Activated CD4-positive, alpha-beta T cell treated with anti-CD3 and anti-CD28 coated beads, Interleukin-2, amount 10 ng/mL, durations not matched to agents 7 days and 5 days (primary cell): ENCODE results near the gene SPAG16. TPM values are rescaled to one million over a fixed set of nuclear protein-coding genes. Genes with fewer than 3 reads are reported as not detected.

Source experiments
- CTCF ChIA-PET: fragments of 350-600 bp; sonication (Branson Sonifier 250); formaldehyde crosslinking; loops from one replicate; lab custom pipeline; 2021; ENCODE audit warnings: antibody characterized with exemption; lab: Charles Lee
- POLR2A ChIA-PET: fragments of 350-600 bp; sonication (Branson Sonifier 250); formaldehyde crosslinking; loops from one replicate; lab custom pipeline; 2021; ENCODE audit warnings: antibody characterized with exemption; lab: Charles Lee
- DNase-seq: peaks from one replicate; pipeline ENCODE4 v3.0.0-alpha.2; 2020
- H3K27ac Mint-ChIP-seq: one replicate; pipeline ENCODE4 v1.8.0; 2021; ENCODE audit warnings: mild to moderate bottlenecking, moderate library complexity, mixed read lengths
- H3K27me3 Mint-ChIP-seq: one replicate; pipeline ENCODE4 v1.8.0; 2021; ENCODE audit warnings: mixed read lengths
- H3K36me3 Mint-ChIP-seq: one replicate; pipeline ENCODE4 v1.8.0; 2021; ENCODE audit warnings: low read depth, mixed read lengths
- H3K4me1 Mint-ChIP-seq: one replicate; pipeline ENCODE4 v1.8.0; 2021; ENCODE audit warnings: mixed read lengths
- H3K4me3 Mint-ChIP-seq: one replicate; pipeline ENCODE4 v1.8.0; 2021; ENCODE audit warnings: mild to moderate bottlenecking, moderate library complexity, mixed read lengths
- H3K9me3 Mint-ChIP-seq: one replicate; pipeline ENCODE4 v1.8.0; 2021; ENCODE audit warnings: mixed read lengths
- microRNA-seq: library from miRNA; unstranded; fragments of <30 nt; microRNA quantifications from one replicate; pipeline ENCODE4 v1.2.0, GENCODE V29; 2021; ENCODE audit warnings: borderline microRNAs expressed, borderline replicate concordance
- total RNA-seq, 2 experiments: library from RNA; stranded (reverse); gene quantifications; one replicate each; pipeline ENCODE4 v1.2.3, GENCODE V29; 2021

The SPAG16 gene
- total RNA-seq, 2 experiments from 2014 or later, result 10.6 to 10.7 TPM

DNA sequence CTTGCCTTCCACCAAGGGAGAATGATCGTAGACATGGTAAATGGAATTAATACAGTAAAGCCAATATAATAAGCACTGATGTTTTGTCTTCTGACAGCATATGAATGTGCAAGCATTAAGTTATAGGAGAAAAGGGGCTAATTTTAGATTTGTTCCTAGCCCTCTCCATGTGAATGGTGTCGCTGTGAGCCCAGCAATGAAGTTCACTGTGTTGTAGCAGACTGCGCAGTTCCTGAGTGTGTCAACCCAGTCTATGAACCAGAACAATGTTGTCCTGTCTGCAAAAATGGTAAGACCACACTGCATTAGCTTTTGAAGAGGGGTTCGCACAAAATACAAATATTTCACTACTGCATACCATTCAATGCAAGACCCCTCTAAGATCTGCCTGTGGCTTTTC, 1152.2 kb downstream of the SPAG16 start:
- no peak overlapping the region for H3K4me3 Mint-ChIP-seq
- DNase-seq, result no peak
- no peaks in the 10 kb centered on the region for H3K36me3 Mint-ChIP-seq
- H3K9me3 Mint-ChIP-seq, result no peaks in the 10 kb centered on the region
- CTCF ChIA-PET, result no interaction called here
- no peaks in the 10 kb centered on the region for H3K27me3 Mint-ChIP-seq
- no peak overlapping the region for H3K27ac Mint-ChIP-seq
- H3K4me1 Mint-ChIP-seq, result no peaks in the 10 kb centered on the region
- POLR2A ChIA-PET, result no interaction called here

DNA sequence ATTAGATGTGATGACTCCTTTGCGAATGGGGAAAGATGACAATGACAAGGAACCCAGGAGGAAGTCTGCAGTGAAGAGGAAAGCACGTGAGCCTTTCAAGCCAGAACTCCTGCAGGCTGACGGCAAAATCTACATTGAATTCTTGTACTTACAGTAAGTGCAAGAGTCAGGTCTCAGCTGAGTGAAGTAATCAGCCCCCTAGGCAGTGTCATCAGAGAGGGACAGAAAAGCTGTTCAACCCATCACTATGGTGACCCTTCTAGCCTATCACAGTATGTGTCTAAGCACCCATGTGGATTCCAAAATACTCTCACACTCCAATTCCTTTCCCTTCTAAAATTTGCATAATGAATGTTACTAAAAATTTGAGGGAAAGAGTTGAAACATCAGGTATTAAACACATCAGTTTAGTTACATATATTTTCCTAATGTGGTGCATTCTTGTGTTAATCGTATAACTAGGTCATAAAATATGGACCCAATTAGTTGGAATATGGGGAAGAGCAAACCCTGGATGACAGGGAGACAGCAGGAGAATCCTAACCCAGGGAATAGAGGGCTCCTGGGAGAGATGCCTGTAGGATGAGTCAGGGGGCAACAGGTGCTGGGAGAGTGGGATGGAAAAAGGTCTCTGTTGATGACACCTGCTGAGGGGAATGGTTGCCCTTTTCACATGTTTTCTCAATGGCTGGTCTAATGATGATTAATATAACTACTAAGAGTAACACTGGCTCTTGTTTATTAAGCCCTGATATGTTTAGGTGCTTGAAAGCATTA, 1166.0 kb downstream of the SPAG16 start:
- Mint-ChIP-seq H3K27me3 (no peaks in the 10 kb centered on the region), H3K27ac (no peak overlapping the region), H3K36me3 (no peaks in the 10 kb centered on the region), H3K9me3 (no peaks in the 10 kb centered on the region), H3K4me3 (no peak overlapping the region), H3K4me1 (no peaks in the 10 kb centered on the region)
- CTCF ChIA-PET, result no interaction called here
- POLR2A ChIA-PET, result no interaction called here
- no peak for DNase-seq

DNA sequence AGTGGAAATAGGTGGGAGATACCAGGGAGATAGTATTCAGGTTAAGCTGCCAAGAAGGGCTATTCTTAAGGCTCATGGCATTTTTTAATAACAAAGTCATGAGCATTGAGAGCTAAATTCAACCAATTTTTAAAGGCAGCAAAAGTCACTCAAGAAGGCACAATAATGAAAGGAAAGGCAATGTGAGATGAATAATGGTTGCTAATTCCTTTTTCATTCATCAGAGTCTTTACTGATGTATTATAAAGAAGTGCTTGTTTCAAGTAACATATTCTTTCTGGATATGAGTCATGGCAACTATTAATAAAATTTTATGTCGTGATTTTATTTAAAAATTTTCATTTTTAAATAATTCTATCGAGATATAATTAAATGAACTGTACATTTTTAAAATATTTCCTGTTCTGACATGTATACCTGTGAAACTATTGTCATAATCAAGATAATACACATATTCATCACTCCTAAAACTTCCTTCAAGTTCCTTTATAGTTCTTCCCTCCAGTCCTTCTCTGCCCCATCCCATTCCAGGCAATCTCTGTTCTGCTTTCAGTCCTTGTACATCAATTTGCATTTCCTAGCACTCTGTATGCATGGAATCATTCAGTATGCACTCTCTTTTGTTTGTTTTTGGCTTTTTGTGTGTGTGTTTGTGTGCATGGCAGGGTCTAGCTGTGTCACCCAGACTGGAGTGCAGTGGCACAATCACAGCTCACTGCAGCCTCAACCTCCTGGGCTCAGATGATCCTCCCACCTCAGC, 1167.4 kb downstream of the SPAG16 start:
- Mint-ChIP-seq H3K27me3 (no peaks in the 10 kb centered on the region), H3K9me3 (no peaks in the 10 kb centered on the region), H3K4me1 (no peaks in the 10 kb centered on the region), H3K36me3 (no peaks in the 10 kb centered on the region), H3K27ac (no peak overlapping the region), H3K4me3 (no peak overlapping the region)
- no peak for DNase-seq
- CTCF ChIA-PET, result no interaction called here
- POLR2A ChIA-PET, result no interaction called here

Small RNA genes within 50 kb of the gene (microRNA-seq; reads per million reads assigned to microRNA genes)
- gene MIR4438, result not detected

Other genes starting within 250 kb of the SPAG16 start
- 1 to 10 TPM; 5.1 TPM for gene IKZF2, start 132.9 kb upstream of the SPAG16 start, total RNA-seq